ENCODE results near the gene TENT5A. TPM values are rescaled to one million over a fixed set of nuclear protein-coding genes. Genes with fewer than 3 reads are reported as not detected.
"Not testable (repeated sequence)": the region's sequence is repeated elsewhere in the genome, so short reads cannot be mapped to it uniquely, and the experiment has no call there.

The TENT5A gene
- total RNA-seq, 1 donor from 2014 or later = 17.2 TPM

GRCh38 chr6:81741689-81742088 lies 10.8 kb downstream of the TENT5A start:
- Histone ChIP-seq H3K27ac (no peak overlapping the region), H3K4me3 (no peak overlapping the region), H3K36me3 (peaks cover 10% of the 10 kb centered on the region), H3K27me3 (no peaks in the 10 kb centered on the region), H3K4me1 (no peaks in the 10 kb centered on the region), H3K9me3 (no peaks in the 10 kb centered on the region)
- intact Hi-C loops (cut with DNase I) = no loop called here
- DNase-seq = no peak
- ATAC-seq = no peak
- TF ChIP-seq CTCF (IDR thresholded peaks at IDR 0.05) = no peak

GRCh38 chr6:81740591-81740990 lies 11.9 kb downstream of the TENT5A start:
- H3K27me3 ChIP-seq; intact Hi-C loops (cut with DNase I); H3K4me3 ChIP-seq; H3K9me3 ChIP-seq; DNase-seq; H3K4me1 ChIP-seq; H3K36me3 ChIP-seq; ATAC-seq; H3K27ac ChIP-seq: not testable (repeated sequence)

GRCh38 chr6:81739230-81740195 lies 13.0 kb downstream of the TENT5A start:
- Histone ChIP-seq H3K4me3 (no peak overlapping the region), H3K27ac (no peak overlapping the region), H3K36me3 (no peaks in the 10 kb centered on the region), H3K27me3 (no peaks in the 10 kb centered on the region), H3K4me1 (no peaks in the 10 kb centered on the region), H3K9me3 (no peaks in the 10 kb centered on the region)
- DNase-seq (no peak), ATAC-seq (no peak)
- TF ChIP-seq CTCF (IDR thresholded peaks at IDR 0.05) = no peak
- intact Hi-C loops (cut with DNase I) = no loop called here

- H3K36me3 ChIP-seq = no peaks in the 10 kb centered on the region
- H3K27ac ChIP-seq = no peak overlapping the region
- H3K27me3 ChIP-seq = no peaks in the 10 kb centered on the region
- no peaks in the 10 kb centered on the region for H3K4me1 ChIP-seq
- no peak for TF ChIP-seq CTCF (IDR thresholded peaks at IDR 0.05)
- DNase-seq (no peak), ATAC-seq (no peak)
- intact Hi-C loops (cut with DNase I) = no loop called here
- no peak overlapping the region for H3K4me3 ChIP-seq
- no peaks in the 10 kb centered on the region for H3K9me3 ChIP-seq
Measured at GRCh38 chr6:81736428-81736827, 16.1 kb downstream of the TENT5A start.

GRCh38 chr6:81735756-81736380 lies 16.6 kb downstream of the TENT5A start:
- H3K27ac ChIP-seq = no peak overlapping the region
- no peaks in the 10 kb centered on the region for H3K36me3 ChIP-seq
- no peaks in the 10 kb centered on the region for H3K9me3 ChIP-seq
- no peaks in the 10 kb centered on the region for H3K27me3 ChIP-seq
- H3K4me3 ChIP-seq = no peak overlapping the region
- no peaks in the 10 kb centered on the region for H3K4me1 ChIP-seq
- intact Hi-C loops (cut with DNase I) = no loop called here
- DNase-seq (no peak), ATAC-seq (no peak)
- no peak for TF ChIP-seq CTCF (IDR thresholded peaks at IDR 0.05)

GRCh38 chr6:81734500-81735150 lies 17.9 kb downstream of the TENT5A start:
- no peak overlapping the region for H3K27ac ChIP-seq
- TF ChIP-seq CTCF (IDR thresholded peaks at IDR 0.05) = no peak
- H3K4me3 ChIP-seq = no peak overlapping the region
- DNase-seq = no peak
- no peaks in the 10 kb centered on the region for H3K36me3 ChIP-seq
- H3K9me3 ChIP-seq = no peaks in the 10 kb centered on the region
- intact Hi-C loops (cut with DNase I) = no loop called here
- no peak for ATAC-seq
- no peaks in the 10 kb centered on the region for H3K27me3 ChIP-seq
- H3K4me1 ChIP-seq = no peaks in the 10 kb centered on the region

Measured in upper lobe of right lung (tissue), 1 donor.